Measurements from ENCODE around the gene GSK3B.

DNA sequence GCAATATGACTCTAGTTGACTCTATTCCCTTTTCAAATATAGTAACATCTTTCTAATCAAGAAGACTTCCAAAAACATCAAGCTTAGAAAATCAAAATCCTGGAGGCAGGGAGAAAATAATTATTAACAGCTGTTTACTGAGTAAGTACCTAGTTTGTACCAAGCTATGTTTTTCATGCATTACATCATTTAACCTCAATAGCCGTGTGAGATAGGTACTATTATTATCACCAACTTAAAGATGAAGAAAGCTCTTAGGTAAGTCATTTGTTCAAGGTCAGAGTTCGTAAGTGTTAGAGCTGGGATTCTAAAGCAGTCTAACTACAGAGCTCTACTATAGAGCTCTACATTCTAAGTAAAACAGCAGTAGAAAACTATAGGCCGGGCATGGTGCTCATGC, 41.6 kb downstream of the GSK3B start:
- TF ChIP-seq HCFC1 (IDR thresholded peaks at IDR 0.05; ENCODE audit: low read length) (no peak), SP1 (IDR thresholded peaks at IDR 0.05; ENCODE audit: low read depth, low read length) (no peak), POLR2A (IDR thresholded peaks at IDR 0.05; ENCODE audit: low read depth, low read length) (no peak), BHLHE40 (IDR thresholded peaks at IDR 0.05; ENCODE audit: borderline replicate concordance in 1 of 2, low read depth in 2 of 2, low read length in 1 of 2) (no peak), EZH2 (IDR thresholded peaks at IDR 0.05; ENCODE audit: borderline replicate concordance, control insufficient read depth, low read depth, low read length) (no peak), FOS (IDR thresholded peaks at IDR 0.05; ENCODE audit: borderline replicate concordance, extremely low read depth, insufficient read length) (no peak), ZNF274 (IDR thresholded peaks at IDR 0.05; ENCODE audit: insufficient read depth, insufficient read length) (no peak), CEBPB (IDR thresholded peaks at IDR 0.05; ENCODE audit: borderline replicate concordance in 1 of 2, low read depth in 2 of 2, low read length in 2 of 2) (no peak), CHD1 (IDR thresholded peaks at IDR 0.05; ENCODE audit: low read depth, low read length) (no peak), BCL11A (IDR thresholded peaks at IDR 0.05; ENCODE audit: low read depth, low read length) (no peak)
- TF ChIP-seq, protein P1, sequence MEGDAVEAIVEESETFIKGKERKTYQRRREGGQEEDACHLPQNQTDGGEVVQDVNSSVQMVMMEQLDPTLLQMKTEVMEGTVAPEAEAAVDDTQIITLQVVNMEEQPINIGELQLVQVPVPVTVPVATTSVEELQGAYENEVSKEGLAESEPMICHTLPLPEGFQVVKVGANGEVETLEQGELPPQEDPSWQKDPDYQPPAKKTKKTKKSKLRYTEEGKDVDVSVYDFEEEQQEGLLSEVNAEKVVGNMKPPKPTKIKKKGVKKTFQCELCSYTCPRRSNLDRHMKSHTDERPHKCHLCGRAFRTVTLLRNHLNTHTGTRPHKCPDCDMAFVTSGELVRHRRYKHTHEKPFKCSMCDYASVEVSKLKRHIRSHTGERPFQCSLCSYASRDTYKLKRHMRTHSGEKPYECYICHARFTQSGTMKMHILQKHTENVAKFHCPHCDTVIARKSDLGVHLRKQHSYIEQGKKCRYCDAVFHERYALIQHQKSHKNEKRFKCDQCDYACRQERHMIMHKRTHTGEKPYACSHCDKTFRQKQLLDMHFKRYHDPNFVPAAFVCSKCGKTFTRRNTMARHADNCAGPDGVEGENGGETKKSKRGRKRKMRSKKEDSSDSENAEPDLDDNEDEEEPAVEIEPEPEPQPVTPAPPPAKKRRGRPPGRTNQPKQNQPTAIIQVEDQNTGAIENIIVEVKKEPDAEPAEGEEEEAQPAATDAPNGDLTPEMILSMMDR (IDR thresholded peaks at IDR 0.05 in 2 of 3, conservative IDR thresholded peaks at IDR 0.05 in 1 of 3; ENCODE audit: control insufficient read depth in 2 of 3, extremely low read depth in 1 of 3, insufficient read depth in 1 of 3, low read depth in 3 of 3, low read length in 3 of 3), result no peak
- TF ChIP-seq, protein P2, sequence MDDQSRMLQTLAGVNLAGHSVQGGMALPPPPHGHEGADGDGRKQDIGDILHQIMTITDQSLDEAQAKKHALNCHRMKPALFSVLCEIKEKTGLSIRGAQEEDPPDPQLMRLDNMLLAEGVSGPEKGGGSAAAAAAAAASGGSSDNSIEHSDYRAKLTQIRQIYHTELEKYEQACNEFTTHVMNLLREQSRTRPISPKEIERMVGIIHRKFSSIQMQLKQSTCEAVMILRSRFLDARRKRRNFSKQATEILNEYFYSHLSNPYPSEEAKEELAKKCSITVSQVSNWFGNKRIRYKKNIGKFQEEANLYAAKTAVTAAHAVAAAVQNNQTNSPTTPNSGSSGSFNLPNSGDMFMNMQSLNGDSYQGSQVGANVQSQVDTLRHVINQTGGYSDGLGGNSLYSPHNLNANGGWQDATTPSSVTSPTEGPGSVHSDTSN (IDR thresholded peaks at IDR 0.05; ENCODE audit: insufficient replicate concordance, low read depth, low read length), result no peak
- TF ChIP-seq, protein P3, sequence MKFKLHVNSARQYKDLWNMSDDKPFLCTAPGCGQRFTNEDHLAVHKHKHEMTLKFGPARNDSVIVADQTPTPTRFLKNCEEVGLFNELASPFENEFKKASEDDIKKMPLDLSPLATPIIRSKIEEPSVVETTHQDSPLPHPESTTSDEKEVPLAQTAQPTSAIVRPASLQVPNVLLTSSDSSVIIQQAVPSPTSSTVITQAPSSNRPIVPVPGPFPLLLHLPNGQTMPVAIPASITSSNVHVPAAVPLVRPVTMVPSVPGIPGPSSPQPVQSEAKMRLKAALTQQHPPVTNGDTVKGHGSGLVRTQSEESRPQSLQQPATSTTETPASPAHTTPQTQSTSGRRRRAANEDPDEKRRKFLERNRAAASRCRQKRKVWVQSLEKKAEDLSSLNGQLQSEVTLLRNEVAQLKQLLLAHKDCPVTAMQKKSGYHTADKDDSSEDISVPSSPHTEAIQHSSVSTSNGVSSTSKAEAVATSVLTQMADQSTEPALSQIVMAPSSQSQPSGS (IDR thresholded peaks at IDR 0.05; ENCODE audit: low read length), result no peak; the same call in 1 of the 2 replicates
